ENCODE data around the gene CLMN. TPM values are rescaled to one million over a fixed set of nuclear protein-coding genes. Genes with fewer than 3 reads are reported as not detected.

CLMN gene
- total RNA-seq, 1 donor from 2014 or later = 19.6 TPM

DNA sequence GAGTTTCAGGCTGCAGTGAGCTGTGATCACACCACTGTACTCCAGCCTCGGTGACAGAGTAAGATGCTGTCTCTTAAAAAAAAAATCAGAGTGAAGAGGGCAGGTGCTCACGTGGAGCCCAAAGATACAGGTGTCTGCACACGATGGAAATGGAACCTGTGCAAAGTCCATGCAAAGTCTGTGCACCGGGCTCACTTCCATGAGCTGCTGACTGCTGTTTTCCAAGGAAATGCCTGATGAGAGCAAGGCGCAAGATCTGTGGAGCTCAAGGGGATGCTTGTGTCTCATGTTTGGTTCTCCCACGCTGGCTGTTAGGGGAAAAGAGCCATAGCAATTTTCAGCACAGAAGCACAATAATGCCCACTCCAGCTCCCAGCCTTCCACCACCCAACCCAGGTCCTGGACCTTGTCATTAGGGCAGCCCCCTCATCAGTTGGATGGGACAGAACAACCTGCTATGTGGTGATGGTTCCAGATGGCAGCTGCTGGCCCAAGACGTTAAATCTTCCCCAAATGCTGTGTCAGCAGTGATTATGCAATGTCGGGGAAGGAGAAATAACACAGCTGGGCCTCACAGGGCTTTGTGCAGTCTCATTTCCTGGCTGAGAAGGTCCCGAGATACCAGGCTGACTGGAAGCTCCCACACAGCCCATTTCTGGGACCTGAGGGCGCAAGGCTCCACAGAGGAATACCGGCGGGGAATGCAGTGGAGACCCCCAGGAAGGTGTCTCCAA lies 134.5 kb downstream of the CLMN start:
- peak overlapping the region; percentile 31 for H3K27ac ChIP-seq
- no peaks in the 10 kb centered on the region for H3K36me3 ChIP-seq
- peaks cover 26% of the 10 kb centered on the region for H3K4me1 ChIP-seq
- DNase-seq (ENCODE audit: extremely low spot score in 2 of 2) = no peak
- H3K4me3 ChIP-seq = no peak overlapping the region
- no peaks in the 10 kb centered on the region for H3K27me3 ChIP-seq
- TF ChIP-seq POLR2AphosphoS5 (IDR thresholded peaks at IDR 0.05; ENCODE audit: insufficient read depth in 1 of 2, low read depth in 1 of 2) (peak in 1 of 2 donors; percentile 65), POLR2A (IDR thresholded peaks at IDR 0.05) (no peak)
- H3K9me3 ChIP-seq = no peaks in the 10 kb centered on the region
- intact Hi-C loops (cut with DNase I) = no loop called here

DNA sequence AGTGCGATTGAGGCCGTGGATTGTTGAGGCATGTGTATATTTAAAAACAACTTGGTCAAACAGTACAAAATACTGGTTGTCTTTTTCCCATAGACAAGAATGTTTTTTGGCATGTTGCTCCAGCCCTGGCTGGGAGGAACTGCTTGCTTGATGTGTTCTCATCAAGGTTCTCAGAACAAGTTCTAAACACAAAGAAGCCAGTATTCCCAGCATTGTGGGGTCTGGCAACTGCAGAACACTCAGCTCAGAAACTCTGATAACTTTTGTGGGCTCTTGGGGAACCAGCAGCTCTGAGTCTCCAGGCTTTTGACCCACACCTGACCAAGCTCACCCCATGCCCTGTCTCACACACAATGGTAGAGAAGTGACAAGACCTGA lies 135.3 kb downstream of the CLMN start:
- Histone ChIP-seq H3K27me3 (no peaks in the 10 kb centered on the region), H3K36me3 (no peaks in the 10 kb centered on the region), H3K4me3 (no peak overlapping the region), H3K4me1 (peaks cover 21% of the 10 kb centered on the region), H3K9me3 (no peaks in the 10 kb centered on the region), H3K27ac (no peak overlapping the region)
- DNase-seq (ENCODE audit: extremely low spot score in 2 of 2) = no peak
- intact Hi-C loops (cut with DNase I) = no loop called here
- TF ChIP-seq POLR2A (IDR thresholded peaks at IDR 0.05) = no peak
- TF ChIP-seq POLR2AphosphoS5 (IDR thresholded peaks at IDR 0.05; ENCODE audit: insufficient read depth in 1 of 2, low read depth in 1 of 2) = no peak
- no peak for TF ChIP-seq CTCF (IDR thresholded peaks at IDR 0.05)

DNA sequence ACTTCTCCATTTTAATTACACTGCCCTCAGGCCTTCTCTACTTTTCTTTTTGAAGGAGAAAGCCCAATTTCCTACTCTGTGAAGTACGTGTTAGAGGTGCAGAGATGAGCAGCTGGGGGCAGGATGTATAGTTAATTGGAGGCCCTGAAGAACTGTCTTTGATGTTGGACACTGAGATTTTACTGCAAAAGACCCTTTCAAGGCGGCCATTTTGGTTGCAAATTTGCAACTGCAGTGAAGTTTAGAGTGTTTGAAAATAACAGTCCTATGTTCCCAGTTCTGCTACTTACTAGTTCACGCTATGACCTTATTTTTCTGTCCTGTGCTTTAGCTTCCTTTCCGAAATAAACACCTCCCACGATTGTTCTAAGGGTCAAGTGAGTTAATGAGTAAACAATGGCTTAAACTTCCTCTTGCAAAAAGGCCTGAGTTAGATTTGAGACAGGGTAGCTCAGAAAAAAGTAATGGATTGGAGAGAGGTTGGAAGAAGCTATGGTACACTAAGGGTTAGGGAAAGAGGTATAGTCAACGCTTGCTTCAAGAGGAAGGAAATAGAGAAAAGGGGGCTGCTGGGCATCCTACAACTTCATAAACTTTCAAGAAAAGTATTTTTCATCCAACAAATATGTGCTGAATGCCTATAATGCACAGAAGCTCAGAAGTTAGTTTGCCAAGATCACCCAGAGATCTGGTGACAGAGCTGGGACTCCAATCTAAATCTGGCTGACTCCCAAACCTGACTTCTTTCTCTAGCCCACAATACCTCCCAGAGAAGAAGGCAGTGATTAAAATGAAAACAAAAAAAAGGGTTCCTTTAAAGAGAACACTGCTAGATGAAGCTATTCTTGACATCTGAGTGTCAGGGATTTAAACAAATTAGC lies 135.9 kb downstream of the CLMN start:
- no peaks in the 10 kb centered on the region for H3K36me3 ChIP-seq
- intact Hi-C loops (cut with DNase I) = no loop called here
- no peak for DNase-seq (ENCODE audit: extremely low spot score in 2 of 2)
- H3K4me3 ChIP-seq = no peak overlapping the region
- H3K27me3 ChIP-seq = no peaks in the 10 kb centered on the region
- no peak overlapping the region for H3K27ac ChIP-seq
- peaks cover 21% of the 10 kb centered on the region for H3K4me1 ChIP-seq
- peak in 1 of 2 donors; percentile 11 for TF ChIP-seq POLR2AphosphoS5 (IDR thresholded peaks at IDR 0.05; ENCODE audit: insufficient read depth in 1 of 2, low read depth in 1 of 2)
- no peak for TF ChIP-seq POLR2A (IDR thresholded peaks at IDR 0.05)
- TF ChIP-seq CTCF (IDR thresholded peaks at IDR 0.05) = no peak
- H3K9me3 ChIP-seq = no peaks in the 10 kb centered on the region

DNA sequence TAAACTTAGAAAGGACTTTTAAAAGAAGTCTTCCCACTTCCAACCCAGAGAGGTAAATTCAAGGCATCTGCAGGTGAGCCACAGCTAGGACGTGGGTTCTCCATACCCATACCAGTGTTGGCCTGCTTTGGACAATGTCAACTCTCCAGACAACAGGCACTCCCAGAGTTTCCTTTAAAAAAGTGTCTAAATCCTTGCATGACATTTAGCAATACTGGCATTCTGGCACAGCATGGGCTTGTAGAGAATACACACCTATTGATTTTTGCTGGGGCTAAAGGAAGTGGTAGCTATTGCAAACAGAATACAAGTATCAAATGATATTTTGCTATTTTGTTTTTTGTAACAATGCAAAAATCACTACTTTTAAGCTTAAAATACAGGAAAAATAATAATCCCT lies 136.6 kb downstream of the CLMN start:
- TF ChIP-seq POLR2AphosphoS5 (IDR thresholded peaks at IDR 0.05; ENCODE audit: insufficient read depth in 1 of 2, low read depth in 1 of 2) (no peak), POLR2A (IDR thresholded peaks at IDR 0.05) (no peak), CTCF (IDR thresholded peaks at IDR 0.05) (no peak)
- H3K4me3 ChIP-seq = no peak overlapping the region
- H3K27ac ChIP-seq = no peak overlapping the region
- no peaks in the 10 kb centered on the region for H3K36me3 ChIP-seq
- DNase-seq (ENCODE audit: extremely low spot score in 2 of 2) = no peak
- peaks cover 21% of the 10 kb centered on the region for H3K4me1 ChIP-seq
- no peaks in the 10 kb centered on the region for H3K9me3 ChIP-seq
- H3K27me3 ChIP-seq = no peaks in the 10 kb centered on the region
- intact Hi-C loops (cut with DNase I) = no loop called here

GRCh38 chr14:95182379-95182778 lies 137.3 kb downstream of the CLMN start:
- H3K27me3 ChIP-seq = no peaks in the 10 kb centered on the region
- DNase-seq (ENCODE audit: extremely low spot score in 2 of 2) = no peak
- TF ChIP-seq POLR2A (IDR thresholded peaks at IDR 0.05) = no peak
- TF ChIP-seq CTCF (IDR thresholded peaks at IDR 0.05) = no peak
- no peak for TF ChIP-seq POLR2AphosphoS5 (IDR thresholded peaks at IDR 0.05; ENCODE audit: insufficient read depth in 1 of 2, low read depth in 1 of 2)
- no peaks in the 10 kb centered on the region for H3K36me3 ChIP-seq
- H3K9me3 ChIP-seq = no peaks in the 10 kb centered on the region
- peaks cover 21% of the 10 kb centered on the region for H3K4me1 ChIP-seq
- H3K4me3 ChIP-seq = no peak overlapping the region
- no peak overlapping the region for H3K27ac ChIP-seq
- intact Hi-C loops (cut with DNase I) = no loop called here

All from vagina (tissue), 2 donors.